HG03280 (cell line): ENCODE measurements around the gene RPUSD1.
"Not testable (repeated sequence)": the region's sequence is repeated elsewhere in the genome, so short reads cannot be mapped to it uniquely, and the experiment has no call there.

Experiments
- ATAC-seq: cut with Tn5 transposase; IDR thresholded peaks from one replicate; pipeline ENCODE4 v1.9.1; 2021; ENCODE audit warnings: mild to moderate bottlenecking, moderate library complexity; ENCODE audit not compliant: unreplicated experiment

Gene RPUSD1

GRCh38 chr16:751152-752006 lies 36.8 kb downstream of the RPUSD1 start:
- ATAC-seq = no peak

- no peak for ATAC-seq
Measured at GRCh38 chr16:750485-750884, 37.7 kb downstream of the RPUSD1 start.

- ATAC-seq = no peak
Measured at GRCh38 chr16:749010-749409, 39.2 kb downstream of the RPUSD1 start.

- no peak for ATAC-seq
Measured at GRCh38 chr16:747978-748746, 40.0 kb downstream of the RPUSD1 start.

GRCh38 chr16:746637-747036 lies 41.5 kb downstream of the RPUSD1 start:
- ATAC-seq = no peak

GRCh38 chr16:745739-746138 lies 42.4 kb downstream of the RPUSD1 start:
- no peak for ATAC-seq

GRCh38 chr16:743794-744500 lies 44.2 kb downstream of the RPUSD1 start:
- no peak for ATAC-seq

GRCh38 chr16:742894-743293 lies 45.3 kb downstream of the RPUSD1 start:
- not testable (repeated sequence) for ATAC-seq

- ATAC-seq = no peak
Measured at GRCh38 chr16:741986-742629, 46.1 kb downstream of the RPUSD1 start.

- ATAC-seq = peak; percentile 66
Measured at GRCh38 chr16:740764-741505, 47.2 kb downstream of the RPUSD1 start, which contains the start of gene CIAO3. Gene CIAO3 (minus strand): TSS chr16:740997. CDS start chr16:740985, 12 bp downstream.

GRCh38 chr16:740459-740763 lies 47.8 kb downstream of the RPUSD1 start:
- no peak for ATAC-seq

- no peak for ATAC-seq
Measured at GRCh38 chr16:739560-740458, 48.4 kb downstream of the RPUSD1 start.

- no peak for ATAC-seq
Measured at GRCh38 chr16:736936-737481, 51.2 kb downstream of the RPUSD1 start.

GRCh38 chr16:735982-736453 lies 52.2 kb downstream of the RPUSD1 start:
- ATAC-seq = peak; percentile 34

GRCh38 chr16:734981-735881 lies 53.0 kb downstream of the RPUSD1 start:
- ATAC-seq = no peak
